ENCODE measurements around the gene MELTF. TPM values are rescaled to one million over a fixed set of nuclear protein-coding genes. Genes with fewer than 3 reads are reported as not detected.

The MELTF gene
- total and polyA plus RNA-seq, 2 of the 13 experiments (the other 11 are each of a cell fraction or from before 2014, with no cell fraction given): 3.2 to 7.5 TPM

DNA sequence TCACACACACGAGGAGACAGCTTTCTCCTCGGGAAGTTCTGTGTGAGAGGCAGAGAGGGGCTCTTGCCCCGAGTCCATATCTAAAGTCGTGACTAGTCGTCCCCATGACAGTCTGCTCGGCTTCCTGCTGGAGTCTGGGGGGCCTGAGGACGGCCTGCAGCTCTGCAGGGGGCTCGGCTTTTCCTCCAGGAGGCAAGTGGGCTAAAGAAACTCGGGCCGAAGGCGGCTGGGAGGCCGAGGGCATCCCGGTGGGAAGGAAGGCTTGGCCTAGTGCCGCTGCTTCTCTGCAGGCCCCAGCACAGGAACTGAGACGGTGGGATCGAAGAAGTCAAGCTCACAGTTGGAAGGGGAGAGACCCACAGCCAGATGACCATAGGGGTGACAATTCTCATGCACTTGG, 35.6 kb downstream of the MELTF start:
- ATAC-seq (no peak), FAIRE-seq (no peak), DNase-seq (ENCODE audit: low spot score) (no peak)
- Histone ChIP-seq H2AFZ (ENCODE audit: low read length) (no peak overlapping the region), H3K4me2 (ENCODE audit: low read depth, low read length) (0 out of 2 replicates have a peak overlapping the region, but pooled peaks have one; percentile 0), H4K20me1 (ENCODE audit: insufficient read depth, low read length) (no peaks in the 10 kb centered on the region), H3K4me1 (ENCODE audit: insufficient read depth, low read length) (peaks cover 57% of the 10 kb centered on the region), H3K4me3 (replicated peaks in 1 of 3; ENCODE audit: insufficient read depth in 1 of 3, low read depth in 2 of 3, low read length in 3 of 3) (no peak overlapping the region), H3K27me3 (ENCODE audit: control insufficient read depth in 1 of 2, insufficient read depth in 2 of 2, low read length in 2 of 2) (no peaks in the 10 kb centered on the region), H3K79me2 (ENCODE audit: insufficient read depth, low read length) (no peaks in the 10 kb centered on the region), H3K9me3 (ENCODE audit: low read length) (no peaks in the 10 kb centered on the region), H3K36me3 (replicated peaks in 1 of 2; ENCODE audit: control insufficient read depth in 1 of 2, insufficient read depth in 2 of 2, low read length in 2 of 2) (no peaks in the 10 kb centered on the region), H3K9ac (ENCODE audit: insufficient read depth, low read depth, low read length) (no peak overlapping the region), H3K27ac (ENCODE audit: extremely low read length, insufficient read depth, low read length) (no peak overlapping the region)
- in situ Hi-C loops (cut with HindIII; ENCODE audit: extremely low pct_ligation_motif_present, low pct_unique_long_range_greater_than_20kb) (loop anchor here (25.0 kb wide), 1 partner anchor 518 kb away; no protein-coding TSS in a partner anchor), intact Hi-C loops (cut with micrococcal nuclease; ENCODE audit: unreplicated experiment) (no loop called here)
- WGBS (ENCODE audit: low lambda C conversion rate): 67% methylated on average over 15 of the region's 16 CpGs
- CTCF ChIA-PET (ENCODE audit: low intra/inter-chr PET ratio, low total read pairs): no interaction called here
- BruUV-seq (replicated peaks): no TSS peak
- POLR2A ChIA-PET: no interaction called here
- TF ChIP-seq ZNF678 (CRISPR knock-in tag; IDR thresholded peaks at IDR 0.05) (no peak), NR3C1 (CRISPR knock-in tag; IDR thresholded peaks at IDR 0.05) (no peak), NAIF1 (CRISPR knock-in tag; IDR thresholded peaks at IDR 0.05; ENCODE audit: borderline replicate concordance) (no peak), PRDM4 (CRISPR knock-in tag; IDR thresholded peaks at IDR 0.05; ENCODE audit: borderline replicate concordance) (no peak), HMGXB4 (CRISPR knock-in tag; IDR thresholded peaks at IDR 0.05; ENCODE audit: borderline replicate concordance in 1 of 2, low read depth in 1 of 2) (no peak), ZNF235 (CRISPR knock-in tag; IDR thresholded peaks at IDR 0.05; ENCODE audit: borderline replicate concordance) (no peak), RFX3 (CRISPR knock-in tag; IDR thresholded peaks at IDR 0.05) (no peak), ADNP (CRISPR knock-in tag; IDR thresholded peaks at IDR 0.05) (no peak), CREB1 (IDR thresholded peaks at IDR 0.05) (no peak), CREB1 (CRISPR knock-in tag; IDR thresholded peaks at IDR 0.05) (no peak), ZBTB20 (CRISPR knock-in tag; IDR thresholded peaks at IDR 0.05; ENCODE audit: borderline replicate concordance, low read depth) (no peak), ZBTB38 (CRISPR knock-in tag; IDR thresholded peaks at IDR 0.05) (no peak)
- TF ChIP-seq, protein P1, sequence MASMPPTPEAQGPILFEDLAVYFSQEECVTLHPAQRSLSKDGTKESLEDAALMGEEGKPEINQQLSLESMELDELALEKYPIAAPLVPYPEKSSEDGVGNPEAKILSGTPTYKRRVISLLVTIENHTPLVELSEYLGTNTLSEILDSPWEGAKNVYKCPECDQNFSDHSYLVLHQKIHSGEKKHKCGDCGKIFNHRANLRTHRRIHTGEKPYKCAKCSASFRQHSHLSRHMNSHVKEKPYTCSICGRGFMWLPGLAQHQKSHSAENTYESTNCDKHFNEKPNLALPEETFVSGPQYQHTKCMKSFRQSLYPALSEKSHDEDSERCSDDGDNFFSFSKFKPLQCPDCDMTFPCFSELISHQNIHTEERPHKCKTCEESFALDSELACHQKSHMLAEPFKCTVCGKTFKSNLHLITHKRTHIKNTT (CRISPR knock-in tag; IDR thresholded peaks at IDR 0.05): no peak
- TF ChIP-seq, protein P2, sequence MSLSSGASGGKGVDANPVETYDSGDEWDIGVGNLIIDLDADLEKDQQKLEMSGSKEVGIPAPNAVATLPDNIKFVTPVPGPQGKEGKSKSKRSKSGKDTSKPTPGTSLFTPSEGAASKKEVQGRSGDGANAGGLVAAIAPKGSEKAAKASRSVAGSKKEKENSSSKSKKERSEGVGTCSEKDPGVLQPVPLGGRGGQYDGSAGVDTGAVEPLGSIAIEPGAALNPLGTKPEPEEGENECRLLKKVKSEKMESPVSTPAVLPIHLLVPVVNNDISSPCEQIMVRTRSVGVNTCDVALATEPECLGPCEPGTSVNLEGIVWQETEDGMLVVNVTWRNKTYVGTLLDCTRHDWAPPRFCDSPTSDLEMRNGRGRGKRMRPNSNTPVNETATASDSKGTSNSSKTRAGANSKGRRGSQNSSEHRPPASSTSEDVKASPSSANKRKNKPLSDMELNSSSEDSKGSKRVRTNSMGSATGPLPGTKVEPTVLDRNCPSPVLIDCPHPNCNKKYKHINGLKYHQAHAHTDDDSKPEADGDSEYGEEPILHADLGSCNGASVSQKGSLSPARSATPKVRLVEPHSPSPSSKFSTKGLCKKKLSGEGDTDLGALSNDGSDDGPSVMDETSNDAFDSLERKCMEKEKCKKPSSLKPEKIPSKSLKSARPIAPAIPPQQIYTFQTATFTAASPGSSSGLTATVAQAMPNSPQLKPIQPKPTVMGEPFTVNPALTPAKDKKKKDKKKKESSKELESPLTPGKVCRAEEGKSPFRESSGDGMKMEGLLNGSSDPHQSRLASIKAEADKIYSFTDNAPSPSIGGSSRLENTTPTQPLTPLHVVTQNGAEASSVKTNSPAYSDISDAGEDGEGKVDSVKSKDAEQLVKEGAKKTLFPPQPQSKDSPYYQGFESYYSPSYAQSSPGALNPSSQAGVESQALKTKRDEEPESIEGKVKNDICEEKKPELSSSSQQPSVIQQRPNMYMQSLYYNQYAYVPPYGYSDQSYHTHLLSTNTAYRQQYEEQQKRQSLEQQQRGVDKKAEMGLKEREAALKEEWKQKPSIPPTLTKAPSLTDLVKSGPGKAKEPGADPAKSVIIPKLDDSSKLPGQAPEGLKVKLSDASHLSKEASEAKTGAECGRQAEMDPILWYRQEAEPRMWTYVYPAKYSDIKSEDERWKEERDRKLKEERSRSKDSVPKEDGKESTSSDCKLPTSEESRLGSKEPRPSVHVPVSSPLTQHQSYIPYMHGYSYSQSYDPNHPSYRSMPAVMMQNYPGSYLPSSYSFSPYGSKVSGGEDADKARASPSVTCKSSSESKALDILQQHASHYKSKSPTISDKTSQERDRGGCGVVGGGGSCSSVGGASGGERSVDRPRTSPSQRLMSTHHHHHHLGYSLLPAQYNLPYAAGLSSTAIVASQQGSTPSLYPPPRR (CRISPR knock-in tag; IDR thresholded peaks at IDR 0.05; ENCODE audit: borderline replicate concordance): no peak

Data from HepG2 (cell line).